ENCODE measurements around the gene MXRA8.
A peak's percentile ranks its signal among the peaks of the same experiment; 100 is the strongest.

MXRA8 gene

GRCh38 chr1:1348420-1349255 is 9.7 kb downstream of the MXRA8 start:
- no peak for DNase-seq

GRCh38 chr1:1347663-1348419 is 10.5 kb downstream of the MXRA8 start:
- DNase-seq = no peak

- DNase-seq = no peak
Measured at GRCh38 chr1:1347026-1347595, 11.2 kb downstream of the MXRA8 start.

GRCh38 chr1:1346501-1346890 is 11.9 kb downstream of the MXRA8 start:
- no peak for DNase-seq

DNA sequence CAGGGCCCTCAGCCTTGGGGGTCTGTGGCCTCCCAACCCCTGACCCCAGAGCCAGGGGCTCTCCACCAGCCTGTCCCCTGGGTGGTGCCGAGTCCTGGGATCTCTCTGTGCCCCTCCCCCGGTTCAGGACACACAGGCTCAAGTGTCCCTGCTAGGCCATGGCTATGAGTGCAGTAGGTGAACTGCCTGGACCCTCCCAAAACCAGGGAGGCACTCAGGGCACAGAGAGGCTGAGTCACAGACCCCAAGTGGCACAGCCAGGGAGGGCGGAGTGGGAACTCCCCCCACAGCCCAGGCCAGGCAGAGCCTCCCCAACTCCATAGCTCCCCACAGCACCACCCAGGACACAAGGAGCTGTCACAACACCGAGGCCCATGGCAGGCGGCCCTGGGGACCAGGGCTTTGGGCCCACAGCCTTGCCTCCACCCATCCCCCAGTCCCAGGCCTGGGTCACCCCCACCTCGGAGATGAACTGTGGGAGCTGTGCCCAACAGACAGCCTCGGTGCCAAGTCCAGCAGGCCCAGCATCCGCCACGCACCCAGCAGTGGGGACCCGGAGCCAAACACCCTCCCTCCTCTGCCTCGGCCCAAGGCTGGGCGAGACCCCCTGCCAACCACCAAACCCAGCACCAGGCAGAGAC is 12.4 kb downstream of the MXRA8 start:
- DNase-seq = no peak

DNA sequence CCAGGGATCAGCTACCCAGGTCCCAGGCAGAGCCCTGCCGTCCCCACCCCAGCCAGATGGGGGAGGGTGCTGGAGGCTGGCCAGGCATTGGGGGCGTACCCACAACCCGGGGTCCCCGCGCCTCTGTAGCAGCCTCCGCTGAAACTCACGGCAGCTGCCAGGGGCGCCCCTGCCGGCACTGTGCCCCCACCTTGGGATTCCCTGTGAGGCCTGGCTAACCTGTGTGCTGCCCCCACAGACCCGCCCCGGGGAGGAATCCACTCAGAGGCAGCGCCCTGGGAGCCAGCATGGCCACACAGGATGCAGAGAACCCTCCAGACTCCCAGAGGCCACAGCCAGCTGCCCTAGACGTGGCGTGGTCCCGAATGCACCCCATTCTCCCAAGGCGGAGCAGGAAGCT is 13.0 kb downstream of the MXRA8 start:
- no peak for DNase-seq

- no peak for DNase-seq
Measured at GRCh38 chr1:1344655-1345361, 13.5 kb downstream of the MXRA8 start.

DNA sequence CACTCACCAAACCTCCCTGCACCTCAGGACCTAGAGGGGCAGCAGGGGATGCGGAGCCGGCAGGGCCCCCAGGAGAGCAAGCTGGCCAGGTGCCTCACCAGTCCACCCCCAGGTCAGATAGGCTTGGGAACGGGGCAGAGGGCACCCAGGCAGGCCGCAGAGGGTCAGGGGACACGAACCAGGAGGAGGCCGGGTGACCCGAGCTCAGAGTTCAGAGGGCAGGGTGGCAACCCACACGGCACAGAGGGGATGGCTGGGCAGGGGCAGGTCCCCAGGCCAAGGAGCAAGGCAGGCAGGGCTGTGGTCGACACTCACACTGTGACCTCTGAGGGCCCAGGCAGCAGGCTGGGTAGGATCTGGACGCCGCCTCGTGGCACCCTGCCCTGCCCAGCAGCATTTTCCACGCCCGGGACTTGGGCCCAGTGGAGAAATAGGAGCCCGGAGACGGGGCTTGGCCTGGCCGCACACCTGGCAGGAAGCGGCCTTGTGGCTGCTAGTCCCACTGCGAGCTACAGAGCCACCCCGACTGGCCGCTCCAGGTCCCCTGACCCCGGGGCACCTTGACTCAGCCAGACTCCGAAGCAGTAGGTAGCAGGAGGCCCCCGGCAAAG is 14.4 kb downstream of the MXRA8 start:
- DNase-seq = no peak

DNA sequence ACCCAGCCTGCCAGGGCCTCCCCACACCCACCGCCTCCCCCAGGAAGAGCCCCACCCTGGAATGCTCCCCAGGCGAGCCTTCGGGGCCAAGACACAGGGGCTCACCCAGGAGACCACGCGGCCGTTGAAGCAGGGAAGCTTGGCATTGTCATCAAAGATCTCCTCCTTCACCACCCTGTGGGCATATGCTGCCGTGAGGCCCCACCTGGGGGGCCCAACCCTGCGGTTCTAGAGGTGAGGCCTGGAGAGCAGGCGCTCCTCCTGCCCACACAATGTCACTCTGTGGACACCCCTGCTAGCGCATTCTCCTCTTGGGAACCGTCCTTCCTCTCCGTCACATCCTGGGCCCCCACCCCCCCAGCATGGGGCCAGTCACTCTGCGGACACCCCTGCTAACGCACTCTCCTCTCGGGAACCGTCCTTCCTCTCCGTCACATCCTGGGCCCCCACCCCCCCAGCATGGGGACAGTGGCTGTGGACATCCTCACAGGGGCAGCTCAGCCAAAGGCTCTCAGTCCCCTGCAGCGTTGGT is 15.7 kb downstream of the MXRA8 start:
- no peak for DNase-seq

DNA sequence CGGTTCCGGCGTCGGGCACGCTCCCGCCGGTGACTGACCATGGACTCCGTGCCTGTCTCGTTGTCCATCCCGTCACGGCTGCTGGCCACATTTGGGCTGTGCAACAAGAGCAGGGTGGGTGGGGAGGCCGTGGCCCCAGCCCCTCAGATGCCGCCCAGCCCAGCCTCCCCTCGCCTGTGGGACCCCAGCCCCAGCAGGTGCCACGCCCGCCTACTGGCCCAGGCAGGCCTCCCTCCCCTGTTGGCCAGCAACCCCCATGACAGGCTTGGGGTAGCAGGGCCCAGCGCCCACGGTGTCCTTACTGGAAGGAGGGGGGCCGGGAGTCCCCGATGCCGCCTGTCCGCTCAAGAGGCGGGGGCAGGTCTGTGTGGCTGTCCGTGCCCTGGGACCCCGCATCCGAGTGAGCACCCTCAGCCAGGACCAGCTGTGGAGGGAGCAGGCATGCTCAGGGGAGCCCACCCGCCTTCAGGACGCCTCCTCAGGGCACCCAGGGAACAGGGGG is 16.2 kb downstream of the MXRA8 start:
- no peak for DNase-seq

GRCh38 chr1:1341549-1342021 is 16.8 kb downstream of the MXRA8 start:
- no peak for DNase-seq

GRCh38 chr1:1340791-1341548 is 17.4 kb downstream of the MXRA8 start:
- DNase-seq = no peak

DNA sequence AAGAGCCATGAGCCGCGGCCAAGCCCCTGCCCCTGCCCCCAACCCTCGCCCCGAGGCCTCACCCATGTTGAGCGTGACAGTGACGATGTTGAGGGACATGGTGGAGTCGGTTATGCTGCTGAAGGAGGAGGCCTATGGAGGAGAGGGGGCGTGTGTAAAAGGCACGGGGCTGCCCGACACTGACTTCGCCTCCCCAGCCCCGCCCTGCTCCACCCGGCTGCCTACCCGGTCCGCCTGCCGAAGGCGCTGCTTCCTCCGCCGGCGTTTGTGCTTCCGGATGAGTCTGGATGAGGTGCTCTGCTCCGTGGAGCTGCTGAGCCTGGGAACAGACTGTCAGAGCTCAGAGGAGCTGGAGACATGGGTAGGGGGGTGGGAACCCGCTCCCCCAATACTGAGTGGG is 18.2 kb downstream of the MXRA8 start:
- no peak for DNase-seq

- no peak for DNase-seq
Measured at GRCh38 chr1:1338278-1338677, 20.1 kb downstream of the MXRA8 start.

GRCh38 chr1:1337793-1338147 is 20.6 kb downstream of the MXRA8 start:
- peak; percentile 61 for DNase-seq

- DNase-seq = no peak
Measured at GRCh38 chr1:1336931-1337792, 21.2 kb downstream of the MXRA8 start.

- no peak for DNase-seq
Measured at GRCh38 chr1:1336446-1336845, 21.9 kb downstream of the MXRA8 start.

DNA sequence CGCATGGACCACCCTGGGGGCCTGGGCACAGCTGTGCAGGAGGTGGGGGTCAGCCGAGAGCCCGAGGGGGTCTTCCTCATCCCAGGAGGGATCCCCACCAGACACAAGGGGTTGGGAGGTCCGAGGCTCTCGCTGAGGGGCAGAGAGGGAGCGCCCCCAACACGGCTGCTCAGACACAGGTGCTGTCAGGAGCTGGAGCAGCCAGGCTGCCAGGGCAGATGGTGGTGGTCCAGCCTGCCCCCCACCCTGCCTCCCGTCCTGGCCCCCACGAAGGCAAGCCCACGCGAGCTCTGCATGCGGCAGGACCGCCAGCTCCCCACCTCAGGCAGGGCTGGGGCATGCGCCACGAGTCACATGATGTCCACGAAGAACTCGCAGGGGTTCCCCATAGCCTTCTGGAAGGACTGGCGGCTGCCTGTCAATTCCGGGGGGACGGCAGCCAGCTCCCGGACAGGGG is 22.5 kb downstream of the MXRA8 start:
- DNase-seq = no peak

DNA sequence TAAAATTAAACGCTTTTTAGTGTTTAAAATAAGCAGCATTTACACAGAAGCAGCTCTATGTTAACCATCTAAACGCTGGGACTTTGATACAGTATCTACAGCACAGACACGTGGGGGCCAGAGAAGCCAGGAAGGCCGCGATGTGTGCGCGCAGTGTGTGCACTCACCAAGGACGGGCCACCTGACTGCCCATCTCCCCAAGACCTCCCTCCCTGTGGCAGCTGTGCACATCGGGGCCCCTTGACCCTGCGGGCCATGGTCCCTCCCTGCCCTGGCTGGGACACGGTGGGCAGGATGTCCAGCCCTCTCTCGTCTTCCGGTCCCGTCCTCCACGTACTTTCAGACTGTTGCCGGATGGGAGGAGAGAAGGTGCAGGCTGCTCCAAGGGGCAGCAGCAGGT is 23.1 kb downstream of the MXRA8 start:
- no peak for DNase-seq

DNA sequence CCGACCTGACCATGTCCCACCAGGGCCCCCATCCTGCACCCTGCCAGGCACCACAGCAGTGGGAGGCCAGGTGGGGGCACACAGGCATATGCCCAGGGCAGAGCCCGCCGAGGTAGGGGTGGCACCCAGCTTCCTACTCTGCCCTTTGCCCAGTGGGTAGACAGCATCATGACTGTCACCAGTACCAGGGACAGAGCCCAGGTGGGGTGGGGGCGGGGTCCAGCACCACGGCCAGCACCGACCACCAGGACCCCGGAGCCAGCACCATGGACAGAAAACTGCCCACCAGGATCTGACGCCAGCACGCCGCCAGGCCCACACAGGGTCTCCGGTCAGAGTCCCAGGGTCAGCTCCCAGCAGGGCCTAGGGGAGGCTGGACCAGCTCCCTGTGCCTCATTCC is 23.5 kb downstream of the MXRA8 start:
- DNase-seq = no peak

Data from activated CD4-positive, CD25-positive, alpha-beta regulatory T cell treated with anti-CD3 and anti-CD28 coated beads, Interleukin-2, amount 50 U/mL, for 72 hours (primary cell).